Upper lobe of left lung (tissue), 4 donors: ENCODE results near the gene NPBWR2.

Experiments
- CTCF ChIP-seq, 6 experiments: fragments of 450-650 bp in 4 of 6; fragments of 200-600 bp in 2 of 6; sonication (generic) in 2 of 6; IDR thresholded peaks; one replicate each; pipeline ENCODE4 v1.5.1; 2016 to 2019; ENCODE audit warnings: antibody characterized with exemption in 6 of 6
- EP300 ChIP-seq, 4 donors: sonication (generic); formaldehyde crosslinking; IDR thresholded peaks; one replicate each; pipeline ENCODE4 v1.5.1; 2017; ENCODE audit warnings: antibody characterized with exemption in 4 of 4, control low read depth in 2 of 4
- POLR2A ChIP-seq, 4 donors: fragments of 450-650 bp; IDR thresholded peaks; one replicate each; pipeline ENCODE4 v1.5.1; 2016 to 2017; ENCODE audit warnings: antibody characterized with exemption in 4 of 4, mild to moderate bottlenecking in 2 of 4
- POLR2AphosphoS5 ChIP-seq, 2 donors: sonication (generic); formaldehyde crosslinking; IDR thresholded peaks; one replicate each; pipeline ENCODE4 v1.5.1; 2017; ENCODE audit warnings: antibody characterized with exemption in 2 of 2

GRCh38 chr20:64129146-64129782 is 21.9 kb upstream of the NPBWR2 start:
- TF ChIP-seq CTCF (IDR thresholded peaks at IDR 0.05): no peak
- TF ChIP-seq EP300 (IDR thresholded peaks at IDR 0.05): no peak
- no peak for TF ChIP-seq POLR2AphosphoS5 (IDR thresholded peaks at IDR 0.05)
- TF ChIP-seq POLR2A (IDR thresholded peaks at IDR 0.05): no peak
